HepG2 (cell line): ENCODE measurements around the gene GCDH. TPM values are rescaled to one million over a fixed set of nuclear protein-coding genes. Genes with fewer than 3 reads are reported as not detected.

ENCODE experiments used
- CERS6 ChIP-seq: sonication (generic); formaldehyde crosslinking; IDR thresholded peaks from 2 replicates; pipeline ENCODE4 v1.5.0; 2020; ENCODE audit warnings: missing genetic modification reagents
- DNMT1 ChIP-seq: sonication (generic); formaldehyde crosslinking; IDR thresholded peaks from 2 replicates; pipeline ENCODE4 v1.5.1; 2020; ENCODE audit warnings: mild to moderate bottlenecking, missing genetic modification reagents
- EHMT2 ChIP-seq: fragments of 200-600 bp; sonication (generic); IDR thresholded peaks from 2 replicates; pipeline ENCODE4 v1.7.0; 2017; ENCODE audit warnings: antibody characterized with exemption, low read depth, low read length, borderline replicate concordance
- FOSL1 ChIP-seq: sonication (generic); formaldehyde crosslinking; IDR thresholded peaks from 2 replicates; pipeline ENCODE4 v1.9.0; 2021; ENCODE audit warnings: missing genetic modification reagents, borderline replicate concordance
- HIVEP1 ChIP-seq: sonication (generic); formaldehyde crosslinking; IDR thresholded peaks from 2 replicates; pipeline ENCODE4 v1.4.0; 2020; ENCODE audit warnings: mild to moderate bottlenecking, missing genetic modification reagents
- MYPOP ChIP-seq: sonication (generic); formaldehyde crosslinking; IDR thresholded peaks from 2 replicates; pipeline ENCODE4 v1.8.1; 2023; ENCODE audit warnings: mild to moderate bottlenecking, moderate library complexity, missing genetic modification reagents
- NFRKB ChIP-seq: fragments of 450-650 bp; IDR thresholded peaks from 2 replicates; pipeline ENCODE4 v1.6.1; 2017
- NR3C1 ChIP-seq: sonication (generic); formaldehyde crosslinking; IDR thresholded peaks from 2 replicates; pipeline ENCODE4 v1.4.0; 2020; ENCODE audit warnings: missing genetic modification reagents
- PHF5A ChIP-seq: IDR thresholded peaks from one replicate; pipeline ENCODE4 v1.6.1; 2018; ENCODE audit warnings: low read depth, missing genetic modification reagents; ENCODE audit not compliant: unreplicated experiment
- POLR2A ChIP-seq, 2 experiments: IDR thresholded peaks; 2 replicates each; pipeline ENCODE4 v1.6.1; 2011; ENCODE audit warnings: low read depth in 2 of 2, low read length in 2 of 2, mild to moderate bottlenecking in 1 of 2, moderate library complexity in 1 of 2; ENCODE audit not compliant: insufficient read depth in 1 of 2
- PTBP1 ChIP-seq: fragments of 200-400 bp; formaldehyde crosslinking; IDR thresholded peaks from 2 replicates; pipeline ENCODE4 v1.6.1; 2018; ENCODE audit warnings: low read length, low read depth; ENCODE audit not compliant: poor library complexity, severe bottlenecking
- SNAPC5 ChIP-seq: sonication (generic); formaldehyde crosslinking; IDR thresholded peaks from 2 replicates; pipeline ENCODE4 v1.8.1; 2023; ENCODE audit warnings: mild to moderate bottlenecking, missing genetic modification reagents, borderline replicate concordance
- ZBTB7A ChIP-seq: sonication (generic); formaldehyde crosslinking; IDR thresholded peaks from 2 replicates; pipeline ENCODE4 v1.8.0; 2022; ENCODE audit warnings: mild to moderate bottlenecking, missing genetic modification reagents
- ZFP82 ChIP-seq: sonication (generic); formaldehyde crosslinking; IDR thresholded peaks from 2 replicates; pipeline ENCODE4 v1.5.1; 2020; ENCODE audit warnings: mild to moderate bottlenecking, missing genetic modification reagents, borderline replicate concordance
- ZMYM3 ChIP-seq: sonication (generic); formaldehyde crosslinking; IDR thresholded peaks from 2 replicates; pipeline ENCODE4 v1.5.1; 2020; ENCODE audit warnings: mild to moderate bottlenecking, missing genetic modification reagents
- ZNF121 ChIP-seq: sonication (generic); formaldehyde crosslinking; IDR thresholded peaks from 2 replicates; pipeline ENCODE4 v1.5.0; 2020; ENCODE audit warnings: mild to moderate bottlenecking, missing genetic modification reagents
- ZNF138 ChIP-seq: sonication (generic); formaldehyde crosslinking; IDR thresholded peaks from 2 replicates; pipeline ENCODE4 v1.5.0; 2020; ENCODE audit warnings: mild to moderate bottlenecking, low read depth, missing genetic modification reagents
- ZNF160 ChIP-seq: sonication (generic); formaldehyde crosslinking; IDR thresholded peaks from 2 replicates; pipeline ENCODE4 v1.8.0; 2022; ENCODE audit warnings: mild to moderate bottlenecking, inconsistent platforms, missing genetic modification reagents
- ZNF484 ChIP-seq: sonication (generic); formaldehyde crosslinking; IDR thresholded peaks from 2 replicates; pipeline ENCODE4 v1.5.1; 2020; ENCODE audit warnings: mild to moderate bottlenecking, low read depth, missing genetic modification reagents, borderline replicate concordance
- ZNF562 ChIP-seq: sonication (generic); formaldehyde crosslinking; IDR thresholded peaks from 2 replicates; pipeline ENCODE4 v1.8.0; 2022; ENCODE audit warnings: missing genetic modification reagents, borderline replicate concordance
- ZNF567 ChIP-seq: sonication (generic); formaldehyde crosslinking; IDR thresholded peaks from 2 replicates; pipeline ENCODE4 v1.8.1; 2023; ENCODE audit warnings: mild to moderate bottlenecking, missing genetic modification reagents, borderline replicate concordance
- ZNF660 ChIP-seq: sonication (generic); formaldehyde crosslinking; IDR thresholded peaks from 2 replicates; pipeline ENCODE4 v1.5.1; 2020; ENCODE audit warnings: mild to moderate bottlenecking, low read depth, missing genetic modification reagents, borderline replicate concordance
- ZNF687 ChIP-seq: sonication (generic); formaldehyde crosslinking; IDR thresholded peaks from 2 replicates; pipeline ENCODE4 v1.5.1; 2020; ENCODE audit warnings: mild to moderate bottlenecking, missing genetic modification reagents, moderate library complexity
- ZNF737 ChIP-seq: sonication (generic); formaldehyde crosslinking; IDR thresholded peaks from 2 replicates; pipeline ENCODE4 v1.5.0; 2020; ENCODE audit warnings: missing genetic modification reagents, mild to moderate bottlenecking, borderline replicate concordance
- polyA plus RNA-seq, 8 experiments: library from polyadenylated mRNA; depleted of rRNA in 3 of 8; stranded (reverse) in 7 of 8; unstranded in 1 of 8; fragments of >200 nt; fragmentation: Illumina TruSeq in 4 of 8; extraction: Trizol in 4 of 8; gene quantifications; 2 replicates each; pipeline versions ENCODE4 v1.2.1 to v1.2.3, GENCODE V29; 2011 to 2016; ENCODE audit warnings: low read depth in 4 of 8, missing spikeins in 1 of 8, mixed read lengths in 1 of 8; ENCODE audit not compliant: insufficient read depth in 1 of 8
- total RNA-seq, 5 experiments: library from RNA; depleted of rRNA; stranded (reverse); fragments of >200 nt; fragmentation: Illumina TruSeq; extraction: Trizol; gene quantifications; 2 replicates each; pipeline ENCODE4 v1.2.3, GENCODE V29; 2016; ENCODE audit warnings: low read depth in 1 of 5

GCDH gene
- total and polyA plus RNA-seq, 2 of the 13 experiments (the other 11 are each of a cell fraction or from before 2014, with no cell fraction given): 15.1 to 38.0 TPM

GRCh38 chr19:12933287-12934072, 42.5 kb downstream of the GCDH start, which contains the start of gene FARSA (continued):
- no peak; the same call in 1 of the 2 replicates for TF ChIP-seq ZNF567
- peak; percentile 80 to 99 for TF ChIP-seq POLR2A (IDR thresholded peaks at IDR 0.05; ENCODE audit: insufficient read depth in 1 of 2, low read depth in 2 of 2, low read length in 2 of 2)
- TF ChIP-seq ZBTB7A: no peak
- peak; percentile 73; the same call in 1 of the 2 replicates for TF ChIP-seq EHMT2
- TF ChIP-seq MYPOP (CRISPR knock-in tag): 0 out of 2 replicates have a peak, but pooled peaks have one; percentile 56
- no peak for TF ChIP-seq ZNF121 (CRISPR knock-in tag)
- TF ChIP-seq FOSL1 (CRISPR knock-in tag): no peak
- no peak for TF ChIP-seq ZFP82 (CRISPR knock-in tag)
- TF ChIP-seq HIVEP1 (CRISPR knock-in tag): peak; percentile 36; the same call in 1 of the 2 replicates
- TF ChIP-seq ZNF160: no peak
- TF ChIP-seq DNMT1 (CRISPR knock-in tag): no peak; the same call in 1 of the 2 replicates
- TF ChIP-seq NFRKB: no peak
- TF ChIP-seq ZNF562 (CRISPR knock-in tag): no peak
- no peak for TF ChIP-seq SNAPC5 (CRISPR knock-in tag)
- TF ChIP-seq ZMYM3 (CRISPR knock-in tag): peak; percentile 52; the same call in 1 of the 2 replicates
- peak; percentile 89 for TF ChIP-seq ZNF687
- TF ChIP-seq NR3C1 (CRISPR knock-in tag): no peak
- no peak; the same call in 1 of the 2 replicates for TF ChIP-seq ZNF138 (CRISPR knock-in tag)
- TF ChIP-seq ZNF484: no peak
- no peak for TF ChIP-seq CERS6 (CRISPR knock-in tag)
- TF ChIP-seq ZNF660 (CRISPR knock-in tag): no peak
- TF ChIP-seq PHF5A (CRISPR knock-in tag): no peak
- peak; percentile 69; the same call in 1 of the 2 replicates for TF ChIP-seq ZNF737 (CRISPR knock-in tag)
- no peak for TF ChIP-seq PTBP1
